GM12878 (cell line): ENCODE results near the gene CLSTN2. TPM values are rescaled to one million over a fixed set of nuclear protein-coding genes. Genes with fewer than 3 reads are reported as not detected.
A peak's percentile ranks its signal among the peaks of the same experiment; 100 is the strongest.

Source experiments
- ATAC-seq: fragments of 200-7000 bp; cut with Tn5 transposase; 3 replicates; pipeline ENCODE4 v1.9.1; 2020; ENCODE audit warnings: mild to moderate bottlenecking, moderate library complexity
- Bru-seq: library from RNA; stranded (reverse); fragments of 400-500 nt; gene quantifications from one replicate; lab custom pipeline; 2021; lab: Mats Ljungman, UMichigan
- BruChase-seq, 2 experiments: library from RNA; stranded (reverse); fragments of 400-500 nt; gene quantifications; one replicate each; lab custom pipeline; 2021; lab: Mats Ljungman, UMichigan
- BruUV-seq: library from RNA; stranded (reverse); fragments of 400-500 nt; replicated peaks from 2 replicates; lab custom pipeline; 2021; lab: Mats Ljungman, UMichigan
- CTCF ChIA-PET: fragments of 300-600 bp; sonication (Branson Sonifier 250); formaldehyde crosslinking; extraction: SDS; loops from one replicate; lab custom pipeline; 2021; ENCODE audit warnings: inconsistent platforms; lab: Yijun Ruan, JAX
- POLR2A ChIA-PET: fragments of 350-600 bp; formaldehyde crosslinking; extraction: SDS; loops from one replicate; lab custom pipeline; 2021; ENCODE audit warnings: inconsistent platforms; lab: Charles Lee
- RAD21 ChIA-PET: fragments of 300-600 bp; sonication (Branson Sonifier 250); formaldehyde crosslinking; loops from one replicate; lab custom pipeline; 2023; ENCODE audit warnings: antibody characterized with exemption; ENCODE audit not compliant: unreplicated experiment; lab: Charles Lee
- SMC1A ChIA-PET: fragments of 300-600 bp; sonication (Branson Sonifier 250); formaldehyde crosslinking; loops from one replicate; lab custom pipeline; 2023; ENCODE audit not compliant: unreplicated experiment, uncharacterized antibody; lab: Charles Lee
- DNase-seq: peaks from one replicate; pipeline ENCODE4 v3.0.0-alpha.2; 2011; ENCODE audit warnings: low read depth, low spot score
- FAIRE-seq: peaks from 3 replicates; lab custom pipeline; 2011; peaks lifted over from hg19 to GRCh38; lab: Jason Lieb, UNC
- H2AFZ ChIP-seq: 2 replicates; pipeline ENCODE4 v1.6.0; 2011; ENCODE audit warnings: low read depth, low read length, control low read depth; ENCODE audit not compliant: control insufficient read depth
- H3K27ac ChIP-seq: 2 replicates; pipeline ENCODE4 v1.5.1; 2011; ENCODE audit warnings: control low read depth; ENCODE audit not compliant: control insufficient read depth, insufficient read depth
- H3K27me3 ChIP-seq, 2 experiments: replicated peaks in 1 of 2; 2 replicates each; pipeline versions ENCODE4 v1.6.0 to v1.6.1; 2011; ENCODE audit warnings: low read length in 1 of 2; ENCODE audit not compliant: control insufficient read depth in 2 of 2, insufficient read depth in 2 of 2
- H3K36me3 ChIP-seq, 2 experiments: 2 replicates each; pipeline ENCODE4 v1.5.1; 2011; ENCODE audit warnings: low read length in 1 of 2; ENCODE audit not compliant: control insufficient read depth in 2 of 2, insufficient read depth in 2 of 2
- H3K4me1 ChIP-seq: 2 replicates; pipeline ENCODE4 v1.6.1; 2011; ENCODE audit warnings: mild to moderate bottlenecking, low read length, moderate library complexity, mixed read lengths; ENCODE audit not compliant: control insufficient read depth, insufficient read depth
- H3K4me2 ChIP-seq: 2 replicates; pipeline ENCODE4 v1.6.0; 2011; ENCODE audit warnings: control low read depth; ENCODE audit not compliant: control insufficient read depth, insufficient read depth
- H3K4me3 ChIP-seq: fragments of 200-600 bp; sonication (generic); 2 replicates; pipeline ENCODE4 v1.5.1; 2016
- H3K79me2 ChIP-seq: 2 replicates; pipeline ENCODE4 v1.6.0; 2011; ENCODE audit warnings: low read length; ENCODE audit not compliant: control insufficient read depth, insufficient read depth
- H3K9ac ChIP-seq: 2 replicates; pipeline ENCODE4 v1.8.0; 2011; ENCODE audit warnings: low read length, control low read depth, mixed read lengths; ENCODE audit not compliant: control insufficient read depth, insufficient read depth
- H3K9me3 ChIP-seq: replicated peaks from 3 replicates; pipeline ENCODE4 v1.5.1; 2011; ENCODE audit warnings: mild to moderate bottlenecking, low read length; ENCODE audit not compliant: control insufficient read depth, insufficient read depth
- H4K20me1 ChIP-seq: 2 replicates; pipeline ENCODE4 v1.6.0; 2011; ENCODE audit not compliant: control insufficient read depth, insufficient read depth
- E2F4 ChIP-seq: IDR thresholded peaks from 2 replicates; pipeline ENCODE4 v1.6.1; 2012; ENCODE audit warnings: low read depth, low read length, improper control_type of control experiment
- SUZ12 ChIP-seq: fragments of 200-600 bp; sonication (generic); IDR thresholded peaks from one replicate; pipeline ENCODE4 v1.6.1; 2018; ENCODE audit warnings: antibody characterized with exemption, mild to moderate bottlenecking; ENCODE audit not compliant: unreplicated experiment
- WGBS: methylation state at CpG from one replicate; pipeline ENCODE4 v1.1.6; 2016; ENCODE audit warnings: low lambda C conversion rate; ENCODE audit not compliant: insufficient replicate concordance, insufficient coverage; ENCODE audit errors: missing lambda C conversion rate; 5-methylcytosine and 5-hydroxymethylcytosine counted together
- in situ Hi-C: fragments of 300-500 bp; cut with MboI; formaldehyde crosslinking; loops from 9 replicates; pipeline ENCODE4 v1.14.3; 2018; ENCODE audit warnings: mixed read lengths
- intact Hi-C: fragments of 100-400 bp; cut with micrococcal nuclease; formaldehyde crosslinking; loops from one replicate; pipeline ENCODE4 v1.14.2; 2022; ENCODE audit not compliant: unreplicated experiment
- long read RNA-seq, 2 experiments: library from polyadenylated mRNA; unstranded; transcript quantifications; one replicate each; pipeline ENCODE4 v2.0.0, GENCODE V29; 2019 to 2020
- polyA minus RNA-seq, 3 experiments: library from RNA; depleted of rRNA, polyadenylated mRNA; stranded (reverse); fragments of >200 nt; gene quantifications; 2 replicates each; pipeline ENCODE4 v1.2.3, GENCODE V29; 2011
- polyA plus RNA-seq, 11 experiments: library from polyadenylated mRNA; depleted of rRNA in 4 of 11; unstranded in 6 of 11; stranded (reverse) in 5 of 11; fragments of >200 nt; fragmentation: Nextera tagmentation in 4 of 11; fragmentation: Illumina TruSeq in 1 of 11; extraction: Ambion mirVana in 4 of 11; extraction: Trizol in 1 of 11; gene quantifications; 1 replicate in 1 of 11; 2 replicates in 10 of 11; pipeline versions ENCODE4 v1.2.1 to v1.2.3, GENCODE V29; 2011 to 2016; ENCODE audit warnings: inconsistent platforms in 2 of 11, missing spikeins in 2 of 11, low read depth in 1 of 11
- total RNA-seq, 4 experiments: library from RNA; depleted of rRNA in 3 of 4; stranded (reverse); fragments of >200 nt in 3 of 4; fragmentation: Illumina TruSeq in 1 of 4; extraction: Trizol in 1 of 4; gene quantifications; 2 replicates each; pipeline versions ENCODE4 v1.2.1 to v1.2.3, GENCODE V29; 2013 to 2021

The CLSTN2 gene
- total RNA-seq (2013; cell fraction: nucleolus; rRNA removed), result not detected in 2 replicates
- total RNA-seq (2014; rRNA removed) (under 0.01 TPM in 1 of 2 replicates, not detected in the other), total RNA-seq (2014; rRNA removed; fragmentation: Illumina TruSeq; extraction: Trizol) (under 0.01 TPM in 1 of 2 replicates, not detected in the other), total RNA-seq (2021) (0.03 and 0.05 TPM in 2 replicates), polyA plus RNA-seq (2011; rRNA removed) (not detected in 2 replicates), polyA plus RNA-seq (2014; fragmentation: Illumina TruSeq; extraction: Trizol) (0.03 TPM in 1 of 2 replicates, not detected in the other), polyA plus RNA-seq (2014; fragmentation: Nextera tagmentation; extraction: Ambion mirVana) (under 1 TPM; under 0.01 to 0.10 TPM), polyA plus RNA-seq (2014; rRNA removed) (0.04 TPM in 1 of 2 replicates, not detected in the other), polyA plus RNA-seq (2016; fragmentation: Nextera tagmentation; extraction: Ambion mirVana) (not detected), polyA minus RNA-seq (2011; rRNA and poly(A)+ RNA removed) (not detected in 2 replicates), Bru-seq, nascent RNA (percentile 3 among the genes with signal in this experiment), BruChase-seq, experiment 1, labeled RNA remaining after a 6-hour chase (percentile 3 among the genes with signal in this experiment), BruChase-seq, experiment 2, labeled RNA remaining after a 2-hour chase (percentile 5 among the genes with signal in this experiment)
- polyA plus RNA-seq (2011; ENCODE audit: low read depth), result not detected
- polyA plus RNA-seq (2011; cell fraction: cytosol; rRNA removed), result not detected in 2 replicates
- not detected in 2 replicates for polyA plus RNA-seq (2011; cell fraction: nucleus; rRNA removed)
- polyA plus RNA-seq (2012), result 0.01 TPM in 1 of 2 replicates, not detected in the other
- polyA minus RNA-seq (2011; cell fraction: cytosol; rRNA and poly(A)+ RNA removed), result not detected in 2 replicates
- polyA minus RNA-seq (2011; cell fraction: nucleus; rRNA and poly(A)+ RNA removed), result not detected in 2 replicates
- long read RNA-seq, experiment 1, result 0 reads
- long read RNA-seq, experiment 2, result 0 reads

- CTCF ChIA-PET, result interaction anchor here (1.3 kb wide), 1 partner anchor 8 kb away, joined by 3 read pairs; no protein-coding TSS in a partner anchor
- Histone ChIP-seq H3K9ac (no peak within 1 kb of the TSS), H3K9me3 (no peaks in the 10 kb centered on the region), H3K27ac (no peak within 1 kb of the TSS), H3K4me1 (no peaks in the 10 kb centered on the region), H2AFZ (no peak within 1 kb of the TSS), H3K4me2 (0 out of 2 replicates have a peak within 1 kb of the TSS, but pooled peaks have one; percentile 42), H4K20me1 (no peaks in the 10 kb centered on the region), H3K79me2 (no peaks in the 10 kb centered on the region), H3K36me3 (no peaks in the 10 kb centered on the region), H3K4me3 (no peak within 1 kb of the TSS), H3K27me3 (peaks cover 7% of the 10 kb centered on the region in 2 experiments; a peak in 3 of 4 replicates)
- SMC1A ChIA-PET, result no interaction called here
- POLR2A ChIA-PET, result interaction anchor here (0.7 kb wide), 1 partner anchor 44 kb away, joined by 5 read pairs; no protein-coding TSS in a partner anchor
- TF ChIP-seq E2F4, result no peak
- peak; percentile 94 for TF ChIP-seq SUZ12
- 9% methylated on average over 81 of the region's 89 CpGs for WGBS
- RAD21 ChIA-PET, result no interaction called here
- DNase-seq (no peak), ATAC-seq (peak; percentile 51), FAIRE-seq (no peak)
- intact Hi-C loops, result loop anchor here (5.0 to 10.0 kb wide), 2 partner anchors 282 to 930 kb away; no protein-coding TSS in a partner anchor
- in situ Hi-C loops, result loop anchor here (25.0 kb wide), 1 partner anchor 927 kb away; no protein-coding TSS in a partner anchor
- BruUV-seq, result no TSS peak
Measured at GRCh38 chr3:139935016-139935865, at the start of gene CLSTN2. CLSTN2 (plus strand) TSS chr3:139935185.
